ENCODE data around the gene RGS9. TPM values are rescaled to one million over a fixed set of nuclear protein-coding genes. Genes with fewer than 3 reads are reported as not detected.

The RGS9 gene
- total RNA-seq, 1 experiment from 2014 or later: 6.3 TPM

DNA sequence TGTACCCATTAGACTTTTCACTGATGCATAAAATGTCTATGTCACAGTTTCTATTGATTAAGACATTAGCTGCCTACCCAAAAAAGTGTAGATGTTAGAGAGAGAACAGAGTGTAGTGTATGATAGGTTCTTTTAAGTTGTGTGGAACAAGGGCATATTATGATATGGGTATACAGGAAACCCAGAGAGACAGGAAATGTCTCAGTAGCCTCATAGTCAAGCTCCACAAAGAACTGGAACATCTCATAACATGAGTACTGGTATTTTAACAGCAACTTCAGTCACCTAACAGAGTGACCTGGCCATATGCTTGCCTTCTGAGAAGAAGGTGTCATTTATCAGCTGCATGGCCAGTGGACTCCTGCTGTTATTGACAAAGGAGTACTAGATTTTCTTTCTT is 128.1 kb downstream of the RGS9 start:
- TF ChIP-seq, protein P1, sequence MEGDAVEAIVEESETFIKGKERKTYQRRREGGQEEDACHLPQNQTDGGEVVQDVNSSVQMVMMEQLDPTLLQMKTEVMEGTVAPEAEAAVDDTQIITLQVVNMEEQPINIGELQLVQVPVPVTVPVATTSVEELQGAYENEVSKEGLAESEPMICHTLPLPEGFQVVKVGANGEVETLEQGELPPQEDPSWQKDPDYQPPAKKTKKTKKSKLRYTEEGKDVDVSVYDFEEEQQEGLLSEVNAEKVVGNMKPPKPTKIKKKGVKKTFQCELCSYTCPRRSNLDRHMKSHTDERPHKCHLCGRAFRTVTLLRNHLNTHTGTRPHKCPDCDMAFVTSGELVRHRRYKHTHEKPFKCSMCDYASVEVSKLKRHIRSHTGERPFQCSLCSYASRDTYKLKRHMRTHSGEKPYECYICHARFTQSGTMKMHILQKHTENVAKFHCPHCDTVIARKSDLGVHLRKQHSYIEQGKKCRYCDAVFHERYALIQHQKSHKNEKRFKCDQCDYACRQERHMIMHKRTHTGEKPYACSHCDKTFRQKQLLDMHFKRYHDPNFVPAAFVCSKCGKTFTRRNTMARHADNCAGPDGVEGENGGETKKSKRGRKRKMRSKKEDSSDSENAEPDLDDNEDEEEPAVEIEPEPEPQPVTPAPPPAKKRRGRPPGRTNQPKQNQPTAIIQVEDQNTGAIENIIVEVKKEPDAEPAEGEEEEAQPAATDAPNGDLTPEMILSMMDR (IDR thresholded peaks at IDR 0.05; ENCODE audit: insufficient read depth in 1 of 2, low read depth in 1 of 2, low read length in 1 of 2, severe bottlenecking in 1 of 2, unreplicated experiment in 1 of 2): no peak
- ChIA-PET CTCF (no interaction called here), POLR2A (no interaction called here)
- no peaks in the 10 kb centered on the region for H3K36me3 ChIP-seq (ENCODE audit: control insufficient read depth, insufficient read depth, low read length)
- no peaks in the 10 kb centered on the region for H3K27me3 ChIP-seq (replicated peaks; ENCODE audit: control insufficient read depth, insufficient read depth, low read length)
- no peak overlapping the region for H3K4me3 ChIP-seq (ENCODE audit: low read depth, low read length)
- no peaks in the 10 kb centered on the region for H3K4me1 Mint-ChIP-seq (ENCODE audit: low read depth, unreplicated experiment)
- no peaks in the 10 kb centered on the region for H3K4me1 ChIP-seq
- H3K9me3 Mint-ChIP-seq (ENCODE audit: unreplicated experiment): peaks cover 29% of the 10 kb centered on the region
- BruUV-seq (replicated peaks): no TSS peak
- intact Hi-C loops (cut with micrococcal nuclease; ENCODE audit: unreplicated experiment): no loop called here
- H3K9me3 ChIP-seq: no peaks in the 10 kb centered on the region; the same call in 1 of the 2 replicates
- H3K36me3 Mint-ChIP-seq (ENCODE audit: insufficient read depth, unreplicated experiment): no peaks in the 10 kb centered on the region
- peaks cover 14% of the 10 kb centered on the region for H3K27me3 Mint-ChIP-seq (ENCODE audit: insufficient read depth, unreplicated experiment)
- no peak overlapping the region for H3K27ac Mint-ChIP-seq (ENCODE audit: unreplicated experiment)
- H3K4me3 Mint-ChIP-seq (ENCODE audit: unreplicated experiment): no peak overlapping the region
- DNase-seq: no peak

DNA sequence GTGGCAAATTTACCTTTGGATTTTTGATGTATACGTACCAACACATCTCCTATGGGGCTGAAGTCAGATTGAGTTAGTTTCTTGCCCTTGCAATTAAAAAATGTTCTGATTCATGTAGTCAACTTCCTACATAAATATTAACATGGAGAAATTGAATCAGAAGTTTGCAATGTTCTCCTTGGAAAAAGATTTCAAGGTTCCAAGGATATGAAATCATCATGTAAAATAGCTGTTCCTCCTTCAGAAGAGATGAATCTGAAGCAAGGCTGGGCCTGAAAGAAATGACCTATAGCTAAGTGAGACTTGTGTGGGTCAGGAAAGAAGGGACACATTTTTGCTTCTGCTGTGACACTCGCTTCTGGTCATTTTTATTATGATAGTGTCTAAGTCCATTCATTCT is 131.7 kb downstream of the RGS9 start:
- Histone ChIP-seq H3K9me3 (no peaks in the 10 kb centered on the region; the same call in 1 of the 2 replicates), H3K27me3 (replicated peaks; ENCODE audit: control insufficient read depth, insufficient read depth, low read length) (no peaks in the 10 kb centered on the region), H3K36me3 (ENCODE audit: control insufficient read depth, insufficient read depth, low read length) (no peaks in the 10 kb centered on the region), H3K4me3 (ENCODE audit: low read depth, low read length) (no peak overlapping the region), H3K4me1 (no peaks in the 10 kb centered on the region)
- intact Hi-C loops (cut with micrococcal nuclease; ENCODE audit: unreplicated experiment): no loop called here
- Mint-ChIP-seq H3K27ac (ENCODE audit: unreplicated experiment) (no peak overlapping the region), H3K9me3 (ENCODE audit: unreplicated experiment) (peaks cover 29% of the 10 kb centered on the region), H3K27me3 (ENCODE audit: insufficient read depth, unreplicated experiment) (peaks cover 9% of the 10 kb centered on the region), H3K4me3 (ENCODE audit: unreplicated experiment) (no peak overlapping the region), H3K4me1 (ENCODE audit: low read depth, unreplicated experiment) (no peaks in the 10 kb centered on the region), H3K36me3 (ENCODE audit: insufficient read depth, unreplicated experiment) (no peaks in the 10 kb centered on the region)
- DNase-seq: no peak
- no TSS peak for BruUV-seq (replicated peaks)
- POLR2A ChIA-PET: no interaction called here
- CTCF ChIA-PET: interaction anchor here (1.0 kb wide), 1 partner anchor 9 kb away, joined by 3 read pairs; no protein-coding TSS in a partner anchor
- TF ChIP-seq, protein P1 (IDR thresholded peaks at IDR 0.05; ENCODE audit: insufficient read depth in 1 of 2, low read depth in 1 of 2, low read length in 1 of 2, severe bottlenecking in 1 of 2, unreplicated experiment in 1 of 2): no peak

DNA sequence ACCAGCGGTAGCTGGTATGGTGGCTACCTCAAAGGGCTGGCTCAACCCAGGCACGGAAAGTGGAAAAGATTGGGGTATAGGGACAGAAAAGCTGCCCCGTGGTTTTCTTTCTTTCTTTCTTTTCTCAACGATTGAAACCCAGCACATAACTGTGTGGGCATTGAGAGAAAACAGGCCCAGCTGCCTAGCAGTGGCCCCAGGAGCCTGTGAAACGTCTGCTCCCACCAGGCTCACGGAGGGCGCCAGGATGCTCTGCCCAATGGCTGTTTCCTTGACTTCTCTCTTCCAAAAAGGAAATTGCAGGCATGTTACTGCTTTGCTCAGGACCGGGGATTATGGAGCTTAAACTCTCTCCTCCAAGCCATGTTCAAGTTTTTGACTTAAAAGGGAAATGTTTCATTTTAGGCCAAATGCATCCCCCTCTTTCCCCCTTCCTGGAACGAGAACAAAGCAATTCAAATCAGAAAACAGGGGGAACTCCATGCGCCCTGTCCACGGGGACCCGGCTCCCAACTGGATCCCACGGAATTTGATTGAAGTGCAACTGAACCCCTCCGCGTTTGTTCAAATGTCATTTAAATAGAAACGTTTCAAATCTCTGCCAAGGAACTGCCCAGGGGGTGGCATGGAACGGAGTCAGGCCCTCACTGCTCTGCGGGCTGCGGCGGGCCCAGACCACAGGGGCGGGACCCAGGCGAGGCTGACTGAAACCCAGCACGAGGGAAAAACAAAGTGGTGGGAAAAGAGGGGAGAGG is 133.5 kb downstream of the RGS9 start:
- peaks cover 27% of the 10 kb centered on the region for H3K9me3 Mint-ChIP-seq (ENCODE audit: unreplicated experiment)
- no peak overlapping the region for H3K4me3 ChIP-seq (ENCODE audit: low read depth, low read length)
- TF ChIP-seq, protein P1 (IDR thresholded peaks at IDR 0.05; ENCODE audit: insufficient read depth in 1 of 2, low read depth in 1 of 2, low read length in 1 of 2, severe bottlenecking in 1 of 2, unreplicated experiment in 1 of 2): no peak
- BruUV-seq (replicated peaks): no TSS peak
- no peaks in the 10 kb centered on the region for H3K27me3 ChIP-seq (replicated peaks; ENCODE audit: control insufficient read depth, insufficient read depth, low read length)
- no peak overlapping the region for H3K27ac Mint-ChIP-seq (ENCODE audit: unreplicated experiment)
- H3K4me1 Mint-ChIP-seq (ENCODE audit: low read depth, unreplicated experiment): no peaks in the 10 kb centered on the region
- H3K27me3 Mint-ChIP-seq (ENCODE audit: insufficient read depth, unreplicated experiment): peaks cover 7% of the 10 kb centered on the region
- no peaks in the 10 kb centered on the region for H3K36me3 Mint-ChIP-seq (ENCODE audit: insufficient read depth, unreplicated experiment)
- POLR2A ChIA-PET: no interaction called here
- H3K36me3 ChIP-seq (ENCODE audit: control insufficient read depth, insufficient read depth, low read length): no peaks in the 10 kb centered on the region
- intact Hi-C loops (cut with micrococcal nuclease; ENCODE audit: unreplicated experiment): no loop called here
- no peak for DNase-seq
- no peaks in the 10 kb centered on the region; the same call in 1 of the 2 replicates for H3K9me3 ChIP-seq
- H3K4me1 ChIP-seq: no peaks in the 10 kb centered on the region
- CTCF ChIA-PET: interaction anchor here (0.7 kb wide), 1 partner anchor 43 kb away, joined by 4 read pairs; no protein-coding TSS in a partner anchor
- no peak overlapping the region for H3K4me3 Mint-ChIP-seq (ENCODE audit: unreplicated experiment)

All from Caco-2 (cell line).